ENCODE data around the gene ACOX3. TPM values are rescaled to one million over a fixed set of nuclear protein-coding genes. Genes with fewer than 3 reads are reported as not detected.

ACOX3 gene
- total and polyA plus RNA-seq, 10 of the 15 experiments (the other 5 are each of a cell fraction or from before 2014, with no cell fraction given), result 2.0 to 24.5 (median 14.0) TPM

DNA sequence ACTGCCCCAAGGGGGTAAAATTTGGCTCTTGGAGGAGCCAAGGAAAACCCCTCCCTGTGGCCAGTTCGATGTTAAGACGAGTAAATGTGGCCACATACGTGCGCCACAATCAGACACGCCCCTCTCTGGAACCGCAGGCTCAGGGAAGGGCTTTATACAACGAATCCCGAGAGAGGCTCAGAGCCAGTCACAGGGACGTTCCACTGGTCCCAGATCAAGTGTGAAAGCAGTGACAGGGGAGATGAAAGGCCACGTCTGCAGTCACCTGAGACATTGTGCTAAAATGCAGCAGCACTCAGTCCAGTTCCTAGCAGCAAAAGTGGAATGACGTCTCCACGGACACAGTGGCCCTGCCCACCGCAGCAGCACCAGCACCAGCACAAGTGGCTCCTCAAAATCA is 68.0 kb downstream of the ACOX3 start (continued):
- TF ChIP-seq, protein P1, sequence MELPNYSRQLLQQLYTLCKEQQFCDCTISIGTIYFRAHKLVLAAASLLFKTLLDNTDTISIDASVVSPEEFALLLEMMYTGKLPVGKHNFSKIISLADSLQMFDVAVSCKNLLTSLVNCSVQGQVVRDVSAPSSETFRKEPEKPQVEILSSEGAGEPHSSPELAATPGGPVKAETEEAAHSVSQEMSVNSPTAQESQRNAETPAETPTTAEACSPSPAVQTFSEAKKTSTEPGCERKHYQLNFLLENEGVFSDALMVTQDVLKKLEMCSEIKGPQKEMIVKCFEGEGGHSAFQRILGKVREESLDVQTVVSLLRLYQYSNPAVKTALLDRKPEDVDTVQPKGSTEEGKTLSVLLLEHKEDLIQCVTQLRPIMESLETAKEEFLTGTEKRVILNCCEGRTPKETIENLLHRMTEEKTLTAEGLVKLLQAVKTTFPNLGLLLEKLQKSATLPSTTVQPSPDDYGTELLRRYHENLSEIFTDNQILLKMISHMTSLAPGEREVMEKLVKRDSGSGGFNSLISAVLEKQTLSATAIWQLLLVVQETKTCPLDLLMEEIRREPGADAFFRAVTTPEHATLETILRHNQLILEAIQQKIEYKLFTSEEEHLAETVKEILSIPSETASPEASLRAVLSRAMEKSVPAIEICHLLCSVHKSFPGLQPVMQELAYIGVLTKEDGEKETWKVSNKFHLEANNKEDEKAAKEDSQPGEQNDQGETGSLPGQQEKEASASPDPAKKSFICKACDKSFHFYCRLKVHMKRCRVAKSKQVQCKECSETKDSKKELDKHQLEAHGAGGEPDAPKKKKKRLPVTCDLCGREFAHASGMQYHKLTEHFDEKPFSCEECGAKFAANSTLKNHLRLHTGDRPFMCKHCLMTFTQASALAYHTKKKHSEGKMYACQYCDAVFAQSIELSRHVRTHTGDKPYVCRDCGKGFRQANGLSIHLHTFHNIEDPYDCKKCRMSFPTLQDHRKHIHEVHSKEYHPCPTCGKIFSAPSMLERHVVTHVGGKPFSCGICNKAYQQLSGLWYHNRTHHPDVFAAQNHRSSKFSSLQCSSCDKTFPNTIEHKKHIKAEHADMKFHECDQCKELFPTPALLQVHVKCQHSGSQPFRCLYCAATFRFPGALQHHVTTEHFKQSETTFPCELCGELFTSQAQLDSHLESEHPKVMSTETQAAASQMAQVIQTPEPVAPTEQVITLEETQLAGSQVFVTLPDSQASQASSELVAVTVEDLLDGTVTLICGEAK (IDR thresholded peaks at IDR 0.05; ENCODE audit: borderline replicate concordance), result no peak
- TF ChIP-seq TCF12 (IDR thresholded peaks at IDR 0.05; ENCODE audit: low read depth, low read length) (no peak), NRF1 (conservative IDR thresholded peaks at IDR 0.05; ENCODE audit: low read depth, low read length) (no peak), GATAD2B (conservative IDR thresholded peaks at IDR 0.05; ENCODE audit: low read depth) (no peak), NR2C1 (IDR thresholded peaks at IDR 0.05) (no peak)

DNA sequence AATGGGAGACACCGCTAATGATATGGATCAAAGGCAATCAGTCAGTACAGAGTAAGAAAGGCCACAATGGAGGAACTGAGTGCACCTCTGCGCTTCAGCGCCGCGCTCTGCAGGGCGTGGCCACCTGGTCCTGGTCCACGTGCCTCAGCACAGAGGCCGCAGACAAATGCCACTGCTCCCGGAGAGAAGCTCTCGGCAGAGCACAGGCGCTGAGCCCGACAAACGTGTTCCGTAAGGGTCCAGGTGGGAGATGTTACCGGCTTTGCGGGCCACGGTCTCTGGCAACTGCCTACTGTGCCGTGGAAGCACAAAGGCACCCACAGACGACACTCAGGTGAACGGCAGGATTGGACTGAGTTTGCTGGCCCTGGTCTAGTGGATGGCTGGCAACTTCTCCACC is 68.9 kb downstream of the ACOX3 start:
- ChIA-PET SMC1A (ENCODE audit: uncharacterized antibody, unreplicated experiment) (no interaction called here), POLR2A (no interaction called here), CTCF (no interaction called here), RAD21 (ENCODE audit: unreplicated experiment) (no interaction called here)
- H4K20me1 ChIP-seq (ENCODE audit: control insufficient read depth, insufficient read depth), result no peaks in the 10 kb centered on the region
- DNase-seq (ENCODE audit: low read depth, low spot score) (no peak), ATAC-seq (no peak), FAIRE-seq (no peak)
- no peak overlapping the region for H3K4me3 ChIP-seq
- no peak overlapping the region for H2AFZ ChIP-seq (ENCODE audit: control insufficient read depth, low read depth, low read length)
- BruUV-seq (replicated peaks), result no TSS peak
- TF ChIP-seq CREB1 (IDR thresholded peaks at IDR 0.05; ENCODE audit: low read depth) (no peak), MYB (IDR thresholded peaks at IDR 0.05; ENCODE audit: borderline replicate concordance, low read depth, low read length) (no peak), POLR2A (IDR thresholded peaks at IDR 0.05; ENCODE audit: low read depth, low read length) (no peak), NFYB (IDR thresholded peaks at IDR 0.05; ENCODE audit: insufficient read depth, low read depth, low read length) (no peak), NFXL1 (IDR thresholded peaks at IDR 0.05; ENCODE audit: borderline replicate concordance) (no peak)
- TF ChIP-seq, protein P2, sequence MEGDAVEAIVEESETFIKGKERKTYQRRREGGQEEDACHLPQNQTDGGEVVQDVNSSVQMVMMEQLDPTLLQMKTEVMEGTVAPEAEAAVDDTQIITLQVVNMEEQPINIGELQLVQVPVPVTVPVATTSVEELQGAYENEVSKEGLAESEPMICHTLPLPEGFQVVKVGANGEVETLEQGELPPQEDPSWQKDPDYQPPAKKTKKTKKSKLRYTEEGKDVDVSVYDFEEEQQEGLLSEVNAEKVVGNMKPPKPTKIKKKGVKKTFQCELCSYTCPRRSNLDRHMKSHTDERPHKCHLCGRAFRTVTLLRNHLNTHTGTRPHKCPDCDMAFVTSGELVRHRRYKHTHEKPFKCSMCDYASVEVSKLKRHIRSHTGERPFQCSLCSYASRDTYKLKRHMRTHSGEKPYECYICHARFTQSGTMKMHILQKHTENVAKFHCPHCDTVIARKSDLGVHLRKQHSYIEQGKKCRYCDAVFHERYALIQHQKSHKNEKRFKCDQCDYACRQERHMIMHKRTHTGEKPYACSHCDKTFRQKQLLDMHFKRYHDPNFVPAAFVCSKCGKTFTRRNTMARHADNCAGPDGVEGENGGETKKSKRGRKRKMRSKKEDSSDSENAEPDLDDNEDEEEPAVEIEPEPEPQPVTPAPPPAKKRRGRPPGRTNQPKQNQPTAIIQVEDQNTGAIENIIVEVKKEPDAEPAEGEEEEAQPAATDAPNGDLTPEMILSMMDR (IDR thresholded peaks at IDR 0.05 in 2 of 3, conservative IDR thresholded peaks at IDR 0.05 in 1 of 3; ENCODE audit: control insufficient read depth in 2 of 3, extremely low read depth in 1 of 3, insufficient read depth in 1 of 3, low read depth in 3 of 3, low read length in 3 of 3), result no peak
- no peaks in the 10 kb centered on the region for H3K4me1 ChIP-seq (ENCODE audit: control insufficient read depth, insufficient read depth, low read length)
- intact Hi-C loops (cut with micrococcal nuclease; ENCODE audit: unreplicated experiment), result no loop called here
- no peak overlapping the region for H3K9ac ChIP-seq (ENCODE audit: control insufficient read depth, insufficient read depth, low read length)
- in situ Hi-C loops (cut with MboI), result no loop called here
- no peaks in the 10 kb centered on the region for H3K27me3 ChIP-seq (replicated peaks in 1 of 2; ENCODE audit: control insufficient read depth in 2 of 2, insufficient read depth in 2 of 2, low read length in 1 of 2)
- 90% methylated on average over 20 of the region's 20 CpGs for WGBS (ENCODE audit: insufficient coverage, insufficient replicate concordance, low lambda C conversion rate, missing lambda C conversion rate)
- no peak overlapping the region for H3K27ac ChIP-seq (ENCODE audit: control insufficient read depth, insufficient read depth)
- no peak overlapping the region for H3K4me2 ChIP-seq (ENCODE audit: control insufficient read depth, insufficient read depth)
- no peaks in the 10 kb centered on the region for H3K79me2 ChIP-seq (ENCODE audit: control insufficient read depth, insufficient read depth, low read length)
- H3K36me3 ChIP-seq (ENCODE audit: control insufficient read depth in 2 of 2, insufficient read depth in 2 of 2, low read length in 1 of 2), result no peaks in the 10 kb centered on the region
- no peaks in the 10 kb centered on the region for H3K9me3 ChIP-seq (replicated peaks; ENCODE audit: control insufficient read depth, insufficient read depth, low read length)
